Cardiac muscle cell (in vitro differentiated cells and primary cell): ENCODE measurements around the gene PIP5K1C. TPM values are rescaled to one million over a fixed set of nuclear protein-coding genes. Genes with fewer than 3 reads are reported as not detected.
"Not testable (repeated sequence)": the region's sequence is repeated elsewhere in the genome, so short reads cannot be mapped to it uniquely, and the experiment has no call there.

Source experiments
- DNase-seq, 2 donors: peaks; one replicate each; pipeline versions ENCODE4 v3.0.0 to v3.0.0-alpha.2; 2010 to 2017; ENCODE audit warnings: low read depth in 1 of 2, low spot score in 1 of 2
- H3K27ac ChIP-seq: fragments of 200-600 bp; sonication (generic); 2 replicates; pipeline ENCODE4 v1.5.1; 2016
- H3K27me3 ChIP-seq: fragments of 200-600 bp; sonication (generic); 2 replicates; pipeline ENCODE4 v1.6.0; 2016; ENCODE audit warnings: control low read depth
- H3K36me3 ChIP-seq: fragments of 200-600 bp; sonication (generic); 2 replicates; pipeline ENCODE4 v1.5.1; 2016; ENCODE audit warnings: control low read depth
- H3K4me1 ChIP-seq: fragments of 200-600 bp; sonication (generic); 2 replicates; pipeline ENCODE4 v1.8.1; 2017; ENCODE audit warnings: low read depth, mild to moderate bottlenecking, mixed run types
- H3K4me3 ChIP-seq: fragments of 200-600 bp; sonication (generic); 2 replicates; pipeline ENCODE4 v1.5.1; 2016; ENCODE audit warnings: mild to moderate bottlenecking
- H3K9me3 ChIP-seq: fragments of 200-600 bp; sonication (generic); 2 replicates; pipeline ENCODE4 v1.5.1; 2017; ENCODE audit warnings: low read depth, mild to moderate bottlenecking, control low read depth
- CTCF ChIP-seq: IDR thresholded peaks from 2 replicates; pipeline ENCODE4 v1.5.1; 2012; ENCODE audit warnings: low read depth, mild to moderate bottlenecking, low read length
- polyA plus RNA-seq: library from polyadenylated mRNA; unstranded; fragments of >200 nt; fragmentation: Nextera tagmentation; extraction: Ambion mirVana; gene quantifications from 2 replicates; pipeline ENCODE4 v1.2.1, GENCODE V29; 2016
- total RNA-seq: library from RNA; depleted of rRNA; stranded (reverse); fragments of >200 nt; gene quantifications from 2 replicates; pipeline ENCODE4 v1.2.3, GENCODE V29; 2016

The PIP5K1C gene
- total and polyA plus RNA-seq, 2 experiments from 2014 or later = 21.0 to 28.4 TPM

- Histone ChIP-seq H3K4me3 (peak overlapping the region; percentile 14), H3K36me3 (no peaks in the 10 kb centered on the region), H3K9me3 (no peaks in the 10 kb centered on the region), H3K4me1 (no peaks in the 10 kb centered on the region), H3K27ac (no peak overlapping the region), H3K27me3 (peaks cover 41% of the 10 kb centered on the region)
- peak; percentile 51 for TF ChIP-seq CTCF
- peak in 1 of 2 donors; percentile 42 for DNase-seq
These were observed 114.1 kb downstream of the PIP5K1C start for GRCh38 chr19:3586127-3586626.

DNA sequence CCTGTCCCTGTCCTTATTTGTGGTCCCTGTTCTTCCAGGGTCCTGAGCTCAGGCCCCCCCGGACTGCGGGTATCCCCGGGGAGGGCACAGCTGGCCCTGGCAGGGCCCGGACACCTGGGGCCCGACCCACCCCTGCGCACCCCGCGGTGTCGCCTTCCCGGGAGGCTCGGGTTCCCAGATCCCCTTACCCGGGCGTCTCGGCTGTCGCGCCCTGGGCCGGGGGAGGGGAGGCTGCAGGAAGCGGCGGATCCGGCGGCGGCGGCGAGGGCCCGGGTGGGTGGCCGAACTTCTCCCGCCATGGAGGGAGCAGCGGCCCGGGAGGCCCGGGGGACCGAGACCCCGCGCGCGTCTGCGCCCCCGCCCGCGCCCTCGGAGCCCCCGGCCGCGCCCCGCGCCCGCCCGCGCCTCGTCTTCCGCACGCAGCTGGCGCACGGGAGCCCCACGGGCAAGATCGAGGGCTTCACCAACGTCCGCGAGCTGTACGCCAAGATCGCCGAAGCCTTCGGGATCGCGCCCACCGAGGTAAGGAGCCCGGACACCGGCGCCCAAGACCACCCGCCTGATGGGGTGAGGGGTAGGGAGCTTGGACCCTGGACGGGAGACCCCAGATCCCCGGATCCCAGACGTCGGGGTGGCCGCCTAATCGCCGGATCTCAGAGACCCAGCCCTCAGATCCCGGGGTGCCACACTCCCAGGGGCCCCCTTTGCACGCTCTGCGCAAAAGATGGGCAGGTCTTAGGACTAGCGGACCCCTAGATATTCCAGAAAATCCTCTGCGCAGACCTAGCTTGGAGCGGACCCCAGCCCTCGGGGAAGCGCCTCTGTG is 114.8 kb downstream of the PIP5K1C start, which contains the start of gene GIPC3:
Gene GIPC3, plus strand, starts transcription at position 178 of the 826 bp plus-strand sequence. Its CDS starts 120 bp downstream, at position 298.
- Histone ChIP-seq H3K27me3 (peaks cover 41% of the 10 kb centered on the region), H3K4me3 (peak within 1 kb of the TSS; percentile 14), H3K4me1 (no peaks in the 10 kb centered on the region), H3K27ac (no peak within 1 kb of the TSS), H3K9me3 (no peaks in the 10 kb centered on the region), H3K36me3 (no peaks in the 10 kb centered on the region)
- no peak for DNase-seq
- TF ChIP-seq CTCF = no peak

DNA sequence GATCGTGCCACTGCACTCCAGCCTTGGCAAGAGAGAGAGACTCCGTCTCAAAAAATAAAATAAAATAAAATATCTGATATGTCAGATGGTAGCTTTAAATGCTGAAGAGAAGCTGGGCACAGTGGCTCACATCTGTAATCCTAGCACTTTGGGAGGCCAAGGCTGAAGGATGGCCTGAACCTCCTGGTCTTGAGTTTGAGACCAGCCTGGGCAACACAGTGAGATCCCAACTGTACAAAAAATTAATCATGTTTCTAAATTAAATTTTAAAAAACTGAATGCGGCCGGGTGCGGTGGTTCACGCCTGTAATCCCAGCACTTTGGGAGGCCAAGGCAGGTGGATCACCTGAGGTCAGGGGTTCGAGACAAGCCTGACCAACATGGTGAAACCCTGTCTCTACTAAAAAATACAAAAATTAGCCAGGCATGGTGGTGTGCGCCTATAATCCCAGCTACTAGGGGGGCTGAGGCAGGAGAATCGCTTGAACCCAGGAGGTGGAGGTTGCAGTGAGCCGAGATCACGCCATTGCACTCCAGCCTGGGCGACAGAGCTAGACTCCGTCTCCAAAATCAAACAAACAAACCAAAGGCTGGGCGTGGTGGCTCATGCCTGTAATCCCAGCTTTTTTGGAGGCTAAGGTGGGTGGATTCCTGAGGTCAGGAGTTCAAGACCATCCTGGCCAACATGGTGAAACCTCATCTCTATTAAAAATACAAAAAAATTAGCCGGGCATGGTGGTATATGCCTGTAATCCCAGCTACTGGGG is 116.0 kb downstream of the PIP5K1C start:
- H3K27me3 ChIP-seq = peaks cover 41% of the 10 kb centered on the region
- DNase-seq, H3K9me3 ChIP-seq, H3K4me1 ChIP-seq, H3K36me3 ChIP-seq, H3K4me3 ChIP-seq, H3K27ac ChIP-seq: not testable (repeated sequence)

DNA sequence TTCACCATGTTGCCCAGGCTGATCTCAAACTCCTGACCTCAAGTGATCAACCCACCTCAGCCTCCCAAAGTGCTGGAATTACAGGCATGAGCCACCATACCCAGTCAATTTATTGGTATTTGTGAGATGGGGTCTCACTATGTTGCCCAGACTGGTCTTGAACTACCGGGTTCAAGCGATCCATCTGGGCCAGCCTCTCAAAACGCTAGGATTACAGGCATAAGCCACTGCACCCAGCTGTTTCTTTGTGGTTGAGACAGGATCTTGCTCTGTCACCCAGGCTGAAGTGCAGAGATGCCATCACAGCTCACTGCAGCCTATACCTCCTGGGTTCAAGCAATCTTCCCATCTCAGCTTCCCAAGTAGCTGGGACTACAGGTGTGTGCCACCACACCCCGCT is 118.5 kb downstream of the PIP5K1C start:
- H3K27me3 ChIP-seq = peaks cover 38% of the 10 kb centered on the region
- not testable (repeated sequence) for H3K4me3 ChIP-seq, H3K27ac ChIP-seq, DNase-seq, H3K36me3 ChIP-seq, H3K9me3 ChIP-seq, H3K4me1 ChIP-seq

Other genes with a start within 250 kb of the PIP5K1C start
- 0.63 TPM in 1 of 2 replicates, not detected in the other for gene SMIM24, start 219.9 kb downstream of the PIP5K1C start, total RNA-seq
- 0.22 and 0.75 TPM in 2 replicates for gene SMIM24, start 219.9 kb downstream of the PIP5K1C start, polyA plus RNA-seq
- not detected in 2 replicates for gene SMIM44, start 217.0 kb downstream of the PIP5K1C start, total RNA-seq
- gene SMIM44, start 217.0 kb downstream of the PIP5K1C start, polyA plus RNA-seq = not detected in 2 replicates
- 16.2 and 19.4 TPM in 2 replicates for gene DOHH, start 199.8 kb downstream of the PIP5K1C start, total RNA-seq
- 15.1 and 21.0 TPM in 2 replicates for gene DOHH, start 199.8 kb downstream of the PIP5K1C start, polyA plus RNA-seq
- gene FZR1, start 194.2 kb downstream of the PIP5K1C start, total RNA-seq = 45.5 and 68.5 TPM in 2 replicates
- 48.6 and 70.7 TPM in 2 replicates for gene FZR1, start 194.2 kb downstream of the PIP5K1C start, polyA plus RNA-seq
- 1.9 and 5.4 TPM in 2 replicates for gene TEKTIP1, start 161.3 kb downstream of the PIP5K1C start, total RNA-seq
- gene TEKTIP1, start 161.3 kb downstream of the PIP5K1C start, polyA plus RNA-seq = 4.0 and 5.9 TPM in 2 replicates
- gene MFSD12, start 142.9 kb downstream of the PIP5K1C start, total RNA-seq = 89.0 and 110 TPM in 2 replicates
- 51.5 and 71.8 TPM in 2 replicates for gene MFSD12, start 142.9 kb downstream of the PIP5K1C start, polyA plus RNA-seq
- gene HMG20B, start 127.5 kb downstream of the PIP5K1C start, total RNA-seq = 202 and 253 TPM in 2 replicates
- 154 and 177 TPM in 2 replicates for gene HMG20B, start 127.5 kb downstream of the PIP5K1C start, polyA plus RNA-seq
- gene GIPC3, start 115.0 kb downstream of the PIP5K1C start, total RNA-seq = 0.28 and 0.54 TPM in 2 replicates
- gene GIPC3, start 115.0 kb downstream of the PIP5K1C start, polyA plus RNA-seq = 0.13 and 2.2 TPM in 2 replicates
- 0.15 and 0.18 TPM in 2 replicates for gene TBXA2R, start 93.6 kb downstream of the PIP5K1C start, total RNA-seq
- gene TBXA2R, start 93.6 kb downstream of the PIP5K1C start, polyA plus RNA-seq = 0.40 and 1.0 TPM in 2 replicates
- gene CACTIN, start 73.7 kb downstream of the PIP5K1C start, total RNA-seq = 31.0 and 49.0 TPM in 2 replicates
- gene CACTIN, start 73.7 kb downstream of the PIP5K1C start, polyA plus RNA-seq = 19.4 and 20.1 TPM in 2 replicates
- gene TJP3, start 7.9 kb upstream of the PIP5K1C start, total RNA-seq = 2.8 and 5.2 TPM in 2 replicates
- 3.0 and 5.0 TPM in 2 replicates for gene TJP3, start 7.9 kb upstream of the PIP5K1C start, polyA plus RNA-seq
- 39.9 and 49.4 TPM in 2 replicates for gene APBA3, start 61.2 kb upstream of the PIP5K1C start, total RNA-seq
- 29.4 and 34.3 TPM in 2 replicates for gene APBA3, start 61.2 kb upstream of the PIP5K1C start, polyA plus RNA-seq
- 37.9 and 57.8 TPM in 2 replicates for gene MRPL54, start 62.2 kb upstream of the PIP5K1C start, total RNA-seq
- 81.5 and 91.2 TPM in 2 replicates for gene MRPL54, start 62.2 kb upstream of the PIP5K1C start, polyA plus RNA-seq
- not detected in 2 replicates for gene RAX2, start 71.8 kb upstream of the PIP5K1C start, total RNA-seq
- gene RAX2, start 71.8 kb upstream of the PIP5K1C start, polyA plus RNA-seq = not detected in 2 replicates
- 4.9 and 6.9 TPM in 2 replicates for gene MATK, start 85.9 kb upstream of the PIP5K1C start, total RNA-seq
- 4.8 and 7.4 TPM in 2 replicates for gene MATK, start 85.9 kb upstream of the PIP5K1C start, polyA plus RNA-seq
- gene ZFR2, start 168.6 kb upstream of the PIP5K1C start, total RNA-seq = 18.8 and 24.2 TPM in 2 replicates
- gene ZFR2, start 168.6 kb upstream of the PIP5K1C start, polyA plus RNA-seq = 43.0 and 44.7 TPM in 2 replicates
- gene ATCAY, start 180.2 kb upstream of the PIP5K1C start, total RNA-seq = 0.15 and 0.25 TPM in 2 replicates
- 0.29 and 0.40 TPM in 2 replicates for gene ATCAY, start 180.2 kb upstream of the PIP5K1C start, polyA plus RNA-seq
- 32.9 and 46.5 TPM in 2 replicates for gene NMRK2, start 232.6 kb upstream of the PIP5K1C start, total RNA-seq
- gene NMRK2, start 232.6 kb upstream of the PIP5K1C start, polyA plus RNA-seq = 34.3 and 39.4 TPM in 2 replicates